ENCODE results near the gene SPINK6.

Gene SPINK6, protein sequence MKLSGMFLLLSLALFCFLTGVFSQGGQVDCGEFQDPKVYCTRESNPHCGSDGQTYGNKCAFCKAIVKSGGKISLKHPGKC

DNA sequence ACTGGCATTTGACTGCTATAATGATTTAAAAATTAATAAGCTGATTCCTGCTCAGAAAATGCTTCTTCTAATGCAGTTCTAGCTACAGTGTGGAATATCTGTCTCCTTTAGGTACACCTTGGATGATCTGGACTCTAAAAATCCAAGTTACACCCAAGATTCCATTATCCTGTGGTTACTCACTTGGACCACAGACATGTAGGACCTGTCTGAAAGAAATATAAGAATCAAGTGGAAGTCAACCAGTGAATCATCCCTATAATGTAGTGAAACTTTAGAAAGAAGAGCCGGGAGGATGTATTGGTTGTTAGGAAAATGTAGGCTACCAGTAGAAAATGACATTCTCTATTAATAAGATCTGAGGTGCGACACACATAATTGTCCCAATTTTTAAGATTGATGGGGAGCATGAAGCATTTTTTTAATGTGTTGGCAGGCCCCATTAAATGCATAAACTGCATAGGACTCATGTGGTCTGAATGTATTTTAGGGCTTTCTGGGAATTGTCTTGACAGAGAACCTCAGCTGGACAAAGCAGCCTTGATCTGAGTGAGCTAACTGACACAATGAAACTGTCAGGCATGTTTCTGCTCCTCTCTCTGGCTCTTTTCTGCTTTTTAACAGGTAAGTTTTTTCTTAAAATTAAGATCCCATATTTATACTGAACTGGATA lies at the start of gene SPINK6:
SPINK6 (plus strand) TSS at position 512 of the 673 bp plus-strand sequence; CDS start at position 567, 55 bp downstream.
- H3K9me3 Mint-ChIP-seq, result no peaks in the 10 kb centered on the region
- DNase-seq (ENCODE audit: low spot score in 2 of 2) (no peak), ATAC-seq (replicated peaks; ENCODE audit: extremely low read depth, poor library complexity, severe bottlenecking) (no peak)
- H3K4me3 Mint-ChIP-seq, result no peak within 1 kb of the TSS
- no peaks in the 10 kb centered on the region for H3K36me3 Mint-ChIP-seq (ENCODE audit: insufficient read depth)
- peaks cover 9% of the 10 kb centered on the region for H3K27me3 Mint-ChIP-seq
- no peak within 1 kb of the TSS for H3K27ac Mint-ChIP-seq (ENCODE audit: low read depth)
- H3K4me1 Mint-ChIP-seq, result no peaks in the 10 kb centered on the region

DNA sequence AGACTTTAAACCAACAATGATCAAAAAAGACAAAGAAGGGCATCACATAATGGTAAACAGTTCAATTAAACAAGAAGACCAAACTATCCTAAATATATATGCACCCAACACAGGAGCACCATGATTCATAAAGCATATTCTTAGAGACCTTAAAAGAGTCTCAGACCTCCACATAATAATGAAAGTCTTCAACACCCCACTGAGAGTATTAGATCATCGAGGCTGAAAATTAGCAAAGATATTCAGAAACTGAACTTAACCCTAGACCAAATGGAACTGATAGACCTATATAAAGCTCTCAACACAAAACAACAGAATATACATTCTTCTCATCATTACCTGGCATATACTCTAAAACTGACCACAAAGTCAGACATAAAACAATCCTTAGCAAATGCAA lies 46.2 kb upstream of the SPINK6 start:
- ATAC-seq (replicated peaks; ENCODE audit: extremely low read depth, poor library complexity, severe bottlenecking) (no peak), DNase-seq (ENCODE audit: low spot score in 2 of 2) (no peak)
- H3K4me1 Mint-ChIP-seq, result no peaks in the 10 kb centered on the region
- H3K27ac Mint-ChIP-seq (ENCODE audit: low read depth), result no peak overlapping the region
- no peaks in the 10 kb centered on the region for H3K36me3 Mint-ChIP-seq (ENCODE audit: insufficient read depth)
- no peaks in the 10 kb centered on the region for H3K27me3 Mint-ChIP-seq
- H3K9me3 Mint-ChIP-seq, result no peaks in the 10 kb centered on the region
- H3K4me3 Mint-ChIP-seq, result no peak overlapping the region

DNA sequence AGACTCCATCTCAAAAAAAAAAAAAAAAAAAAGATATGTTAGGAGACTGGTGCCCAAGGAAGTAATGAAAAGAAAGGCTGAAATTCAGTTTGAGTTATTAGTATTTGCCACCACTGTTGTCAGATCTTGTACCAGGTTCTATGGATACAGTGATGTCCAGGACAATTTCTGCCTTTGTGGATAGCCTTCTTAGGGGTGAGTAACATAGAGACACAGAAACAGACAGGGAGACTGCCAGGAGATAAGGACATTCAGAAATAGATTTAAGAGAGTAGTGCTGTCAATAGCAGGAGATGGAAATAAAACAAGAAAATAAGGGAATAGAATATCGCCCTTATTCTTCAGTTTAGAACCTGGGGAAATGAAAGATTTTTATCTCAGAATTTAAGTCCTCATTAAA lies 40.8 kb upstream of the SPINK6 start:
- Mint-ChIP-seq H3K36me3 (ENCODE audit: insufficient read depth) (no peaks in the 10 kb centered on the region), H3K4me3 (no peak overlapping the region), H3K4me1 (no peaks in the 10 kb centered on the region), H3K27me3 (no peaks in the 10 kb centered on the region), H3K27ac (ENCODE audit: low read depth) (no peak overlapping the region), H3K9me3 (no peaks in the 10 kb centered on the region)
- DNase-seq (ENCODE audit: low spot score in 2 of 2) (no peak), ATAC-seq (replicated peaks; ENCODE audit: extremely low read depth, poor library complexity, severe bottlenecking) (no peak)

DNA sequence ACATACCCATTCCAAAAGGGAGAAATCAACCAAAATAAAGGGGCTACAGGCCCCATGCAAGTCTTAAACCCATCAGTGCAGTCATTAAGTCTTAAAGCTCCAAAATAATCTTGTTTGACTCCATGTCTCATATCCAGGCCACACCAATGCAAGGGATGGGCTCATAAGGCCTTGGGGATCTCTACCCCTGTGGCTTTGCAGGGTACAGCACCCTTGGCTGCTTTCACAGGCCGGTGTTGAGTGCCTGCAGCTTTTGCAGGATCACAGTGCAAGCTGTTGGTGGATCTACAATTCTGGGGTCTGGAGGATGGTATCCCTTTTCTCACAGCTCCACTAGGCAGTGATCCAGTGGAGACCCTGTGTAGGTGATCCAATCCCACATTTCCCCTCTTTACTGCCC lies 39.5 kb upstream of the SPINK6 start:
- Mint-ChIP-seq H3K27me3 (no peaks in the 10 kb centered on the region), H3K36me3 (ENCODE audit: insufficient read depth) (no peaks in the 10 kb centered on the region), H3K4me3 (no peak overlapping the region), H3K9me3 (no peaks in the 10 kb centered on the region), H3K4me1 (no peaks in the 10 kb centered on the region), H3K27ac (ENCODE audit: low read depth) (no peak overlapping the region)
- no peak for DNase-seq (ENCODE audit: low spot score in 2 of 2)
- ATAC-seq (replicated peaks; ENCODE audit: extremely low read depth, poor library complexity, severe bottlenecking), result no peak

DNA sequence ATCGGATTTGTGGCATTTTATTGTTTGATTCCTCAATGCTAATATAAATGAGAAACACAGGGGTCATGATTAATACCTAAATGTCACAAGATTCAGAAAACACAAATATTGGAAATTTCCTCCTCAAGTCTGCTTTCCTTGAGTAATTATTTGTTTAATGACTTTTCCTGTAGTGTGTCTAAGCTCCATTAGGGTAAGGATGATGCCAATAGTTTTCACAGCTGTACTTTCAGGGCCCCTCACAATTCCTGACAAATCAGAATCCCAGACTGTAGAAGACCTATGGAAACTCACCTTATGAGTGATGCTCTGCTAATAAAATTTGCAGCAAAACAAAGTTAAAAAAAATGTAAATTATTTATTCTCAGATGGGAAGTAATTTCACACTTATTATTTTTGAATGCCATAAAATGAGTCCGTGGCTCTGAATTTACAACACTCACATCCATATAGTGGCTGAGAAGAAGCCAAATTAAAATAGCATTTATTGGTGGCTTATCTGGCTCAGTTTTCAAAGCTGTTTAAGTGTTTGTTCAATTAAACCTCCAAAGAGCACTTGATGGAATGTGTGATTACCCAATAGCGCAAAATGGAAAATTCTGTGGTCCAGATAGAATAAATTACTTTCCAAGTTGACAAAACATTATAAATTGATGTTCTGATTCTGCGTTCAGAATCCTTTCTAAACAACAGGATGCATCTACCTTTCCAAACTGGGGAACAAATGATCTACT lies 36.1 kb upstream of the SPINK6 start:
- Mint-ChIP-seq H3K4me3 (no peak overlapping the region), H3K4me1 (no peaks in the 10 kb centered on the region), H3K36me3 (ENCODE audit: insufficient read depth) (no peaks in the 10 kb centered on the region), H3K27ac (ENCODE audit: low read depth) (no peak overlapping the region), H3K27me3 (no peaks in the 10 kb centered on the region), H3K9me3 (no peaks in the 10 kb centered on the region)
- DNase-seq (ENCODE audit: low spot score in 2 of 2) (no peak), ATAC-seq (replicated peaks; ENCODE audit: extremely low read depth, poor library complexity, severe bottlenecking) (no peak)

DNA sequence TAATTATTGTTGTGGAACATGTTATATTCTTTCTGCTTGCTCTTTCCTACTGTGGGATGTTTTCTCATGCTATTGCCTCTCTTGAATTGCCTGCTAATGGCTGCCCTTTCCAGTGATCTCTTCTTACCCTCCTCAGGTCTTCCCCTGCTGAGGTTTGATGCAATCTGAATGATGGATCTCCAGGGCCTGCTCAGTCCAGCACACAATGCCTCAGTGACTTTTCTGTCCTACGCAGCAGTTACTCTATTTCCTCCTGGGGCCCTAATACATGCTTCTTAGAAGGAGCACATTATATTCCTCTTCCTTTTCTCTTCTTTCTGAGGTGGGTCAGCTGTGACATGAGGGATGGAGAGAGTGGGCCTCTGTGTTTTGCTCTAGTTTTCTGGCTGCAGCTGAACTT lies 34.6 kb upstream of the SPINK6 start, which contains the start of gene SPINK14:
SPINK14 (plus strand) TSS at position 301 of the 400 bp plus-strand sequence. CDS start 1,187 bp downstream, outside the sequence.
- no peak for ATAC-seq (replicated peaks; ENCODE audit: extremely low read depth, poor library complexity, severe bottlenecking)
- Mint-ChIP-seq H3K27me3 (peaks cover 13% of the 10 kb centered on the region), H3K4me3 (no peak within 1 kb of the TSS), H3K9me3 (no peaks in the 10 kb centered on the region), H3K27ac (ENCODE audit: low read depth) (no peak within 1 kb of the TSS), H3K4me1 (no peaks in the 10 kb centered on the region), H3K36me3 (ENCODE audit: insufficient read depth) (no peaks in the 10 kb centered on the region)
- DNase-seq (ENCODE audit: low spot score in 2 of 2), result no peak

DNA sequence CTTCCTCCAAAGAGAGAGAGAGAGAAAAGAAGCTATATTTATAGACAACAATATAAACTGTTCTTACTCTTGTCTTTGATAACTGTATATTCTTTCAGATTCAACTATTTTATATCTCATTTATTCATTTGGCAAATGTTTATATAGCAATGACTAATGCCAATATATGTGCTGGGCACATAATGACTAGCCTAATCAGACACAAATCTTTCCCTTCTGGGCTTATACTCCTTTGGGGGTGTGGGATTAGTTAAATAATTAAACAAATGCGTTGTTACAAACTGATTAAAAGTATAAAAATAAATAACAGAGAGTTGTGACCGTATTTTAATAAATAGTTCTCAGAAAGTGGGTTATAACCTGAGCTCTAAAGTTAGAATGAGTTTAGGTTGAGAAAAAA lies 30.5 kb upstream of the SPINK6 start:
- ATAC-seq (replicated peaks; ENCODE audit: extremely low read depth, poor library complexity, severe bottlenecking), result no peak
- DNase-seq (ENCODE audit: low spot score in 2 of 2), result no peak
- H3K9me3 Mint-ChIP-seq, result no peaks in the 10 kb centered on the region
- H3K36me3 Mint-ChIP-seq (ENCODE audit: insufficient read depth), result no peaks in the 10 kb centered on the region
- peaks cover 20% of the 10 kb centered on the region for H3K27me3 Mint-ChIP-seq
- H3K4me1 Mint-ChIP-seq, result no peaks in the 10 kb centered on the region
- H3K27ac Mint-ChIP-seq (ENCODE audit: low read depth), result no peak overlapping the region
- H3K4me3 Mint-ChIP-seq, result no peak overlapping the region

DNA sequence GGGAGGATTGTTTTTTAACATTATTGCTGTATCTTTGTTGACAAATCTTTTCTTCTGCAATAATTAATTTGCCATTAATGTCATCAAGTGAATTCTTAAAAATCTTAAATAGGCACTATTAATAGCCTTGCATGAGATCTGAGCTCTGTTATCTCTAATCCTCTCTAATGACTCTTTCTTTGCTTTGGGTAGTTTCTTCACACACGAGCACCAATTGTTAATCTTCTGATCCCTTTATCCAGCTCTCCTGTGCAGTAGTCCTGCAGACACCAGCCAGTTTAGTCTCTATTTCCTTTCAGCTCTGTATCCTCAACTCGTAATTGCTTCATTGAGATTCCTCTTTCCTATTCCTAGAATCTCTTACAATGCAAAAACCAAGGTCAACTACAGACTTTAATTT lies 26.4 kb upstream of the SPINK6 start:
- no peak for DNase-seq (ENCODE audit: low spot score in 2 of 2)
- no peaks in the 10 kb centered on the region for H3K4me1 Mint-ChIP-seq
- no peak overlapping the region for H3K4me3 Mint-ChIP-seq
- H3K36me3 Mint-ChIP-seq (ENCODE audit: insufficient read depth), result no peaks in the 10 kb centered on the region
- H3K9me3 Mint-ChIP-seq, result no peaks in the 10 kb centered on the region
- no peak overlapping the region for H3K27ac Mint-ChIP-seq (ENCODE audit: low read depth)
- no peak for ATAC-seq (replicated peaks; ENCODE audit: extremely low read depth, poor library complexity, severe bottlenecking)
- H3K27me3 Mint-ChIP-seq, result peaks cover 34% of the 10 kb centered on the region

DNA sequence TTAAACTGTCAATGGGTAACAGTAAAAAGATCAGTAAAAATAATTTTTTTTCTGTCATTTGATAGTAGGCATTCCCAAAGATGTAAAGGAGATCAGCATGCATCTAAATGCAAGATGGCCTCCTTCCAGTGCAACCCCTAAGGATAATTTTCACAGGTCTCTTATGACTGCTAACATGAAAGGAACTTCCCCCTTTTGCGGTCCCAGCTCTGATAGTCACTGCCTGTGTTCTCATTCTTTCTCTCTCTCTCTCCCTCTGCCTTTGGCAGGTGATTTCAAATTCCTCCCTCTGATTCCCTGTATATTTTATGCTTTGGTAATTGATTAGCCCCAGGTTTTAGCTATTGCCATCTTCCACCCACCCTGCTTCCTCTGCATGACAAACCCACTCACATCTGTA lies 25.6 kb upstream of the SPINK6 start:
- Mint-ChIP-seq H3K36me3 (ENCODE audit: insufficient read depth) (no peaks in the 10 kb centered on the region), H3K27me3 (peaks cover 33% of the 10 kb centered on the region), H3K9me3 (no peaks in the 10 kb centered on the region), H3K27ac (ENCODE audit: low read depth) (no peak overlapping the region), H3K4me3 (no peak overlapping the region), H3K4me1 (no peaks in the 10 kb centered on the region)
- DNase-seq (ENCODE audit: low spot score in 2 of 2) (no peak), ATAC-seq (replicated peaks; ENCODE audit: extremely low read depth, poor library complexity, severe bottlenecking) (no peak)

DNA sequence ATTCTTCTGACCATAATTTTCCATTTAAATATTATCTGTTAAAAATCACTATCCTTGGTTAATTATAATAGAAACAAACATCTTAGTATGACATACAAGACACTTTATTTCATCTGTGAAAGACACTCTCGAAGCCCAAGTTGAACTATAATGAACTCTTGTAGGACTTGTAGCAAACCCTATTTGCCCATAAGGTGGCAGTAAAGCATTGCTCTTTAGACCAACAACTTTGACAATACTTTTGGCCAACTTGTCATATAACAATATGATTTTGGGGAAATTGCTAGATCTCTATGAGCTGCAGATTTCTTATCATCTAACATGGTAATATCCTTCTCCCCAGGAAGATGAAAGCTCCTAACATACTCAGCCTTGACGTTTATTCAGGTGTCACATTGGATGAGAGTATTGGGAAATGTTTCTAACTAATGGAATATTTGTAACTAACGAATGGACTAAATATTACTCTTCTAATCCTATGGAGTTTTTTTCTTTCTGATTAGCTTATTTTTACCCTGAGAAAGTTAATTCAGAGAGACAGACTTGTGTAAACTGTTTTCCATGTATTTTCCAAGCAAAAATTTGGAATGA lies 23.5 kb upstream of the SPINK6 start:
- H3K27me3 Mint-ChIP-seq, result peaks cover 28% of the 10 kb centered on the region
- DNase-seq (ENCODE audit: low spot score in 2 of 2) (no peak), ATAC-seq (replicated peaks; ENCODE audit: extremely low read depth, poor library complexity, severe bottlenecking) (no peak)
- no peak overlapping the region for H3K4me3 Mint-ChIP-seq
- no peak overlapping the region for H3K27ac Mint-ChIP-seq (ENCODE audit: low read depth)
- no peaks in the 10 kb centered on the region for H3K9me3 Mint-ChIP-seq
- no peaks in the 10 kb centered on the region for H3K36me3 Mint-ChIP-seq (ENCODE audit: insufficient read depth)
- H3K4me1 Mint-ChIP-seq, result no peaks in the 10 kb centered on the region

DNA sequence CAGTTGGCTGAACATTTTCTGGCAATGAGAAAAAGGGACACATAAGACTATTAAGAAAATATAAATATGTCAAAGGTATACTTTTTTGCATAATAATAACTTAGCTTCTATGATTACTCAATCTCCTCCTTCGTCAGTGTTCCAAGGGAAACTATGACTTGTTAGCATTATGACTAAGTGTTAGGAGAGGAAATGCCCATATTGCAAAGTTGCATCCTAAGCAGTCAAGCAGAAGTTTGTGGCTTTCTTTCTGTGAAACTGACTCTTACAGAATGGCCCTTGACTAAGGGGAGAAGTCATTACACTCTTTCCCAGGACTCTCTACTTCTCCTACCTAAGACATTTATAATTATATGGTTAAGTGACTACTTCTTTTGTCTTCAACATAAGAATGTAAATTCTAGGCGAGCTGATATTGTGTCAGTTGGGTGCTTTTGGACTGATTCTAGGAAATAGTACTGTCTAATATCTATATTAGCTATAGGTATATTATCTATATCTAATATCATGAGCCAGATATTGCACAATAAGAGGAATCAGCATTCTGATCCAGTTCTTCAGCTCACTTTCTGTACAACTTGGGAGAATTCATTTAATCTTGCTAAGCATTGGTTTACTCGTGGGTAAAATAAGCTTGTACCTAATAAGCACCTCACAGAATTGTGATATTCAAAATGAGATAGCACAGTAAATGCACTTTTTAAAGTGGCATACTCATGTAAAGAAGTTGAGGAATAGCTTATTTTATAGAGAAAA lies 16.4 kb upstream of the SPINK6 start:
- ATAC-seq (replicated peaks; ENCODE audit: extremely low read depth, poor library complexity, severe bottlenecking) (no peak), DNase-seq (ENCODE audit: low spot score in 2 of 2) (no peak)
- no peak overlapping the region for H3K27ac Mint-ChIP-seq (ENCODE audit: low read depth)

DNA sequence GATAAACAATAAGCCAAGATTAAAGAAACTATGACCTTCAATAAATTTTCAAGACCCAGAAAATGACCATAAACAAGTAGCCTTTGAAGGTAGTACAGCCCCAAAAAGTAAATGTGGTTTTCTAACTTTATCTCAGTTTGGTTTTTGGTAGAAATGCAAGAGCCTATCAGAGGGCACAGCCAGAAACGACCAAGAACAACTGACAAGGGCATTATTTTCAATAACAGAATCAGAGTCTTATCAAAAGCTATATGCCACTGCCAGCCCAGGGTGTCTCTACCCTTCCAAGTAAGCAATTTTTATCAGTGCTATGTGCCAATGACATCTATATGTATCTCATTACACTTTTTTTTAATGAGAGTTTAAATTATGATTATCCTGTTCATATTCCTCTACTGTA lies 11.8 kb upstream of the SPINK6 start:
- ATAC-seq (replicated peaks; ENCODE audit: extremely low read depth, poor library complexity, severe bottlenecking), result no peak
- Mint-ChIP-seq H3K27ac (ENCODE audit: low read depth) (no peak overlapping the region), H3K27me3 (peaks cover 11% of the 10 kb centered on the region), H3K36me3 (ENCODE audit: insufficient read depth) (no peaks in the 10 kb centered on the region), H3K9me3 (no peaks in the 10 kb centered on the region), H3K4me1 (no peaks in the 10 kb centered on the region), H3K4me3 (no peak overlapping the region)
- no peak for DNase-seq (ENCODE audit: low spot score in 2 of 2)

More for the DNA sequence above, 16.4 kb upstream of the SPINK6 start:
- H3K9me3 Mint-ChIP-seq, result no peaks in the 10 kb centered on the region
- H3K4me1 Mint-ChIP-seq, result no peaks in the 10 kb centered on the region
- peaks cover 27% of the 10 kb centered on the region for H3K27me3 Mint-ChIP-seq
- H3K4me3 Mint-ChIP-seq, result no peak overlapping the region
- no peaks in the 10 kb centered on the region for H3K36me3 Mint-ChIP-seq (ENCODE audit: insufficient read depth)

All from central memory CD8-positive, alpha-beta T cell (primary cell).